ENCODE results near the gene B3GAT3.

DNA sequence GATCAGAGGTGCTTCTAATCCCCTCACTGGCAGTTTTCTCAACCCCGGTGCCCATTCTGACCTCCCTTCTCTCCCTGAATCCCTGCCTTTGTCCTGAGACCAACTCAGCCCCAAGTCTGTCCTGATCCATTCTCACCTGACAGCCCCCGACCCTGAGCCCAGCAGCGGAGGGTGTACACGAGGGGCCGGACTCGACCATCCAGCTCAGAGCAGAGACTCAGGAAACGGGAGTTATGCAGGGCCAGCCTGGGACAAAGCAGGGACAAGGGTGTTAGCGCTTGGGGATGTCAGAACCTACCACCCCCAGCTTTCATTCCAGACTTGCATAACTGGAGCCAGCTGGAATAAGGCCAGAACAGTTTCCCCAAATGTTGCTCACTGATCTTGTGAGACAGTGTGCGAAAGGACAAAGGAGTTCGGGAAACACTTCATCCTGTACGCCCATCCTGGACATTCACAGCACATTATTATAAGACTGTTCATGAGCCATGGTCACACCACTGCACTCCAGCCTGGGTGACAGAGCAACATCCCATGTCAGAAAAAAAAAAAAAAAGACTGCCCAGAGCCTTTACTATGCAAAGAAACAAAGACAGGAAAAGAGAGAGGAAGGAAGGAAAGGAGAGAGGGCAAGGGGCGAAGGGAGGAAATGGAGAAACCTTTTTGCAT, 44.6 kb downstream of the B3GAT3 start:
- TF ChIP-seq, protein P1, sequence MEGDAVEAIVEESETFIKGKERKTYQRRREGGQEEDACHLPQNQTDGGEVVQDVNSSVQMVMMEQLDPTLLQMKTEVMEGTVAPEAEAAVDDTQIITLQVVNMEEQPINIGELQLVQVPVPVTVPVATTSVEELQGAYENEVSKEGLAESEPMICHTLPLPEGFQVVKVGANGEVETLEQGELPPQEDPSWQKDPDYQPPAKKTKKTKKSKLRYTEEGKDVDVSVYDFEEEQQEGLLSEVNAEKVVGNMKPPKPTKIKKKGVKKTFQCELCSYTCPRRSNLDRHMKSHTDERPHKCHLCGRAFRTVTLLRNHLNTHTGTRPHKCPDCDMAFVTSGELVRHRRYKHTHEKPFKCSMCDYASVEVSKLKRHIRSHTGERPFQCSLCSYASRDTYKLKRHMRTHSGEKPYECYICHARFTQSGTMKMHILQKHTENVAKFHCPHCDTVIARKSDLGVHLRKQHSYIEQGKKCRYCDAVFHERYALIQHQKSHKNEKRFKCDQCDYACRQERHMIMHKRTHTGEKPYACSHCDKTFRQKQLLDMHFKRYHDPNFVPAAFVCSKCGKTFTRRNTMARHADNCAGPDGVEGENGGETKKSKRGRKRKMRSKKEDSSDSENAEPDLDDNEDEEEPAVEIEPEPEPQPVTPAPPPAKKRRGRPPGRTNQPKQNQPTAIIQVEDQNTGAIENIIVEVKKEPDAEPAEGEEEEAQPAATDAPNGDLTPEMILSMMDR (IDR thresholded peaks at IDR 0.05; ENCODE audit: low read length): no peak
- TF ChIP-seq EZH2 (IDR thresholded peaks at IDR 0.05; ENCODE audit: borderline replicate concordance, low read length): no peak

All from OCI-LY1 (cell line).